GM19239 (cell line): ENCODE measurements around the gene PKIG.

Experiments
- DNase-seq: peaks from one replicate; pipeline ENCODE4 v3.0.0; 2011; ENCODE audit warnings: low spot score; ENCODE audit not compliant: insufficient read length
- FAIRE-seq: peaks from 2 replicates; lab custom pipeline; 2011; peaks lifted over from hg19 to GRCh38; lab: Jason Lieb, UNC

The PKIG gene

DNA sequence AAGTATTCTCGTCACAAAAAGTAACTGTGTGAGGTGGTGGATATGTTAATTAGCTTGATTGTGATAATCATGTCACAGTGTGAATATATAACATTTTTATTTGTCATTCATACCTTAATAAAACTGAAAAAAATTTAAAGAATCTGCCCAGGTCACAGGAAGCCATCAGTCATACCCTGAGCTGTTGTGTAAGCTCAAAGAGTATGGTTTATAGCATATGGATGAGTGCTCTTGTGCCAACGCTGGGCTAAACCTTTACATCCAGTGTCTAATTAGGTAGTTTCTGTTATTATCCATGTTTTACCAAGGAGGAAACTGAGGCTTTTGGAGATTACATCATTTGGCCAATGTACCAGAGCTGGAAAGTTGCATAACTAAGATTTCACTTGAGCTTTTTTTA, 11.4 kb downstream of the PKIG start:
- DNase-seq (no peak), FAIRE-seq (no peak)

DNA sequence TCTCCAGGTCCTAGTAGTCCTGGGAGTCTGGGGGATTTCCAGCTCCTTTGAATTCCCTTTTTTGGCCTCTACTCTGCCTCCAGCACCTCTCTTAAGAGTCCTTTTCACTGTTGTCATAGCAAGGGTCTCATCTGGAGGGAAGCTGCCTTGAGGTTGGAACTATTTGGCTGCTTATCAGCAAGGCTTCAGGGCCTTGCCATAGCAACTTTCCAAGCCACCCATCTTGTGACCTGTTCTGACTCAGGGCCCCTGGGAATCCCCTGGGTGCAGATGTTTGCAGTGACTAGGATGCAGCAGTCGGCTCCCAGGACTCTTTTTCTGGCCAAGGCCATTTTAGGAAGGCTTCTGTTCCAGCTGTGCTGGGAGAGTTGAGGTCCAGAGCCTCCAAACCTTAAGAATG, 12.4 kb downstream of the PKIG start:
- no peak for DNase-seq

GRCh38 chr20:44596010-44596409, 13.6 kb downstream of the PKIG start:
- FAIRE-seq = no peak
- DNase-seq = no peak

More for the DNA sequence above, 12.4 kb downstream of the PKIG start:
- no peak for FAIRE-seq

- DNase-seq = no peak
- FAIRE-seq = no peak
Measured at GRCh38 chr20:44596876-44597275, 14.5 kb downstream of the PKIG start.

DNA sequence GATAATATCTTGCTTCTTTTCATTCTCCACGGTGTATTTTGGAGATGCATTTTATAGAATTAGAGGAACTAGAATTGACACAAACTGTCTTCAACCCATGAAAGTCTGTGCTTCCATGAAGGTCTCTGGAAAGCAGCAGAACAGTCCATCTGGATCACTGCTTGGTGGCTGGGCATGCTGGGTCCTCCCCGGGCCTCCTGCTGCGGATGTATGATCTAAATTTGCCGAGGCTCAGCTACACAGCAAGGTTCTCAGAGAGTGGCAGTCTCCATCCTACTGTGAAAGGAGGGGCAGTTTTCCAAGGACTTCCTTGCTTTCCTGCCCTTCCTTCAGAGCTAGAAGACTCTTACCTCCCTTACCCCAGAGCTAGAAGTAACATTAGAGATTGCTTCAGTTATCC, 15.1 kb downstream of the PKIG start:
- DNase-seq (no peak), FAIRE-seq (no peak)

GRCh38 chr20:44597930-44598329, 15.6 kb downstream of the PKIG start:
- FAIRE-seq = peak; percentile 39
- DNase-seq = no peak

GRCh38 chr20:44598423-44599305, 16.3 kb downstream of the PKIG start:
- DNase-seq (no peak), FAIRE-seq (peak; percentile 58)

DNA sequence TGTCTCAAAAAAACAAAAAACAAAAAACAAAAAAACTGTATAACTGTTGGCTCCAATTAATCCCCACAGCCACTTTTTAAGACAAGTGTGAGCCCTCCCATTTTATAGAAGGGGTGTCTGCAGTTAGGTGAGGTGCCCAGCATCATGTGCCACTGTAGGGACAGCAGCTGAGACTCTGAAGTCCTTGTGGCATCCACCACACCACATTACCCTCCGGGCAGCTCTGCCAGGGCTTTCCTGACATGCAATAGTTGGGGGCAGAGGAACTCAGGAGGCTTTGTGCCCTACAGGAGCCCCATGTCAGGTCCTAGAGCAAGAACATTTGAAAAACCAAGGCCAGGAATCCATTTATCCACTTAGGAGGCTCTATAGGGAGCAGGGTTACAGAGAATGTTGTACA, 17.3 kb downstream of the PKIG start:
- FAIRE-seq = no peak
- DNase-seq = no peak

GRCh38 chr20:44600301-44600700, 17.9 kb downstream of the PKIG start:
- DNase-seq = no peak
- FAIRE-seq = no peak

- FAIRE-seq (no peak), DNase-seq (no peak)
Measured at GRCh38 chr20:44600758-44601201, 18.4 kb downstream of the PKIG start.

DNA sequence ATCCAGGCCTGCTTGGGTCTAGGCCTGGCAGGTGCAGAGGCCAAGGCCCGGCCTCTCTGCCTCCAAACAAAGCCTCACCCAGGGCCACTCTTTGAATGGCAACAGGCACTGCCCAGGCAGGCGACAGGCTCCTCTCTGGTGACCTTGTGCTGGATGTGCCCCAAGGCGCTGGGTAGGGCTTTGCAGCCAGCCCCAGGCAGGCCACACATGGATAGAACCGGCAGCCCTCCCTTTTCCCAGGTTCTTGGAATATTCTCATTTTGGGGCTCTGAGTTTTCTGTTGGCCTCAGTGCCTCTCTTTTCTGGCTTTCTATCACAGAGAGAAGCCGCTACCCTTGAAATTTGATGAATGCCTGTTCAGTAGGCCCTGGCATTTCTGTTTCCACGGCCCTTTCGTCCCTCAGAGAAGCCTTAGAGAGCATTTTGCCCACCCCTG, 18.9 kb downstream of the PKIG start:
- FAIRE-seq (no peak), DNase-seq (no peak)

DNA sequence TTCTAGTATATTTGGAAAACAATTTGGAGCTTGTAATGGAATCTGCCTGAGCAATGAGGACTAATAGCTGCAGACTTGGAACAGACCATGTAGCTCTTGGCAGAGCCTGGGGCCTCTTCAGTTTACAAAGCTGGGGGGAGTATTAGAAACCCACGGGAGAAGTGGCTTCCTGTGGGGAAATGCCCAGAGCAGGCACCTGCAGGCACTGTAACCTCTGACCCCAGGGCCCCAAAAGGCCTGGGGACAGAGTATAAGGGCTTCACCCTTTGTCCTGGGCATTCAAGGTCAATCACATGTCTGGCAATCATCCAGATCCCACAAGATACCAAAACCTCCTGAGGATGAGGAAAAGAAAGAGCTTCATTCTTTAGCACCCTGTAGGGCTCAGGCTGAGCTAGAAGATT, 19.4 kb downstream of the PKIG start:
- no peak for DNase-seq

DNA sequence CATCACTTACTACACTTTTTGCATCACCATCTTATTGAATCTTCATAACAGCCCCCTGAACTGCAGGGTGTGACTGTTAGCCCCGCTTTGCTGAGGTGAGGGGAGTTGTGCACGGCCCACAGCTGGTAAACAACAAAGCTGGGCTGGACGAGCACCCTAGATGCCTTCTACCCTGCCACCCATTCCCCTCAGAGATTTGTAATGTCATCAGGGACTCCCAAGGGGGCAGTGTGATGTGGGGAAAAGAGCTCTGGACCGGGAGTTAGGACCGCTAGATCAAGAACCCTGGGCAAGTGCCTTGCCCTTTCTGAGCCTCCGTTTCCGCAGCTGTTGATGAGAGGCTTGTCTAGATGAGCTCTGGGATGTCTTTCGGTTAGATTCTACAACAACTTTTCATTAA, 20.9 kb downstream of the PKIG start:
- FAIRE-seq (no peak), DNase-seq (no peak)

More for the DNA sequence above, 19.4 kb downstream of the PKIG start:
- FAIRE-seq = no peak

- DNase-seq (no peak), FAIRE-seq (no peak)
Measured at GRCh38 chr20:44606725-44607441, 24.5 kb downstream of the PKIG start.

DNA sequence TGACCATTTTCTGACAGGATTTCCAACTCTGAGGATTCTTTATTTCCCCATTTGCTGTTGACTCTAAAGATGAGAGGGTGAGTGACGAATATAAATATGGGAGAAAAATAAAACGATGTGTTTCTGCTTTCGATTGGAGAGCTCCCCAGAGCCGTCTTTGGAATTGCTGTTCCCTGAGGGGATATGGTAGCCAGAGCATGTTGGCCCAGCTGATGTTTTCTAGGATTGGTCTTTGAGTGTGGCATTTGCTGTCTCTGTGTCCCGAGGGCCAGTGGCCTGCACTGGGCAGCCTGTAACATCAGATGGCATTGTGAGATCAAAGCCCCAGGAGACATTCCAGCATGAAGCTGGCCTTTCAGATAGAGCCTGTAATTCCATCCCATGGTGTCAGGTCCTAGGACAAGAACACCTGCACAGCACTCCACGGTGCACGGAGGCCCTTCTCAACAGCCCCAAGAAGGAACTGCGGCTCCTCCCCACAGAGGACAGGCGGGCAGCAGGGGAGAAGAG, 26.7 kb downstream of the PKIG start:
- no peak for FAIRE-seq
- DNase-seq = no peak

- DNase-seq = peak; percentile 66
- peak; percentile 93 for FAIRE-seq
Measured at GRCh38 chr20:44609516-44610312, 27.3 kb downstream of the PKIG start.

DNA sequence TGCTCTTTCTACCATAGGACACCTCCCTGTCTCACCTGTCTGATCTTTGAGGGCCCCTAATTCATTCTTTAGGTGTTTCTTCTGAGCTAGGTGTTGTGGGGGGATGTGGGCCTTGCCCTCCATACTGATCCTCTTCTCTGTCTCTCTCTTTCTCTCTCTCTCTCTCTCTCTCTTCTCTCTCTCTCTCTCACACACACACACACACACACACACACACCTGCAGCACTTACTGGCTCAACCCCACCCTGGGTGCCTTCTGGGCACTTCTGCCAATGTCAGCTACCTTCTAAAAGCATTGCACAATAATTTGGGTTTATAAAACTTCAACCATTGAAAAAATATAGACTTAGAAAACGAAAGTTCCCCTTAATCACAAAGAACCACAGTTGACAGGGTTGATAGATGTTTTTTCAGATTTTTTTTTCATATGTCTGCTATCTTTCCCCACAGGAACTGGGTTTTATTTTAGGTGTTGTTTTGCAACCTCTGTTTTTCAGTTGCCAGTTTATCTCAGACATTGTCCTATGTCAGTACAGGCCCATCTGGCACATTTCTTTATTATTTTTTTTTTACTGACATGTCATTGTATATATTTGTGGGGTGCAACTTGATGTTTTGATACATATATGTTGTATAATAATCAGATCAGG, 28.1 kb downstream of the PKIG start:
- FAIRE-seq (no peak), DNase-seq (no peak)

DNA sequence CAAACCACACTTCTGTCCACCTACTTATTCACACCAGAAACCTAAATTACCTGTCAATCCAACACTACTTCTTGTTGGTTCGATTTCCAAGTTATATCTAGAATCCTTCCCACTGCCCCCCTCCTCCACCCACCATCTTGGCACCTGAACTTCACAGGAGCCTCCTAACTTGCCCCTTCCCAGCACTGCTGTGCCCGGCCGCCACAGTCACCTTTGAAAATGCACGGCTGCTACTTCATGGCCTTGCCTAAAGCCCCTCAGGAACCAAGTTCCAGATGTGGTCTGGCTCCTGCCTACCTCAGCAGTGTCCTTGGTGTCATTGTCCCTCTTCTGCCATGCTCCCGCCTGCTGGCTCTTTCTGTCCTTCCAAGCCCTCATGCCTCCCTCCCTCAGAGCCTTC, 31.2 kb downstream of the PKIG start:
- no peak for DNase-seq
- no peak for FAIRE-seq

- DNase-seq = no peak
- no peak for FAIRE-seq
Measured at GRCh38 chr20:44614525-44614924, 32.1 kb downstream of the PKIG start.
